ENCODE measurements around the gene RGS1. TPM values are rescaled to one million over a fixed set of nuclear protein-coding genes. Genes with fewer than 3 reads are reported as not detected.

Gene RGS1
- polyA plus RNA-seq, 1 of the 3 experiments (the other 2 are of a cell fraction), result 0.12 TPM

- Histone ChIP-seq H3K27ac (ENCODE audit: low read depth in 2 of 2, low read length in 1 of 2) (peak overlapping the region in 1 of 2 experiments; percentile 51; a peak in 1 of 4 replicates), H3K4me3 (ENCODE audit: low read depth in 2 of 2, low read length in 1 of 2) (no peak overlapping the region), H3K27me3 (ENCODE audit: insufficient read depth) (no peaks in the 10 kb centered on the region), H3K4me1 (ENCODE audit: control insufficient read depth in 1 of 2, insufficient read depth in 2 of 2, low read depth in 1 of 2, low read length in 1 of 2) (peaks cover 2 to 13% of the 10 kb centered on the region in 2 experiments; a peak in 3 of 4 replicates), H3K9ac (no peak overlapping the region), H3K79me2 (ENCODE audit: insufficient read depth) (no peaks in the 10 kb centered on the region), H3K9me3 (no peaks in the 10 kb centered on the region), H3K36me3 (replicated peaks in 1 of 2; ENCODE audit: control insufficient read depth in 1 of 2, insufficient read depth in 2 of 2, low read length in 1 of 2) (no peaks in the 10 kb centered on the region), H4K20me1 (ENCODE audit: insufficient read depth) (no peaks in the 10 kb centered on the region), H2AFZ (ENCODE audit: low read depth) (no peak overlapping the region), H3K4me2 (no peak overlapping the region), H3F3A (replicated peaks; ENCODE audit: insufficient read depth) (peaks cover 4% of the 10 kb centered on the region), H3K9me2 (no peaks in the 10 kb centered on the region)
- no peak for TF ChIP-seq SIN3A (IDR thresholded peaks at IDR 0.05; ENCODE audit: borderline replicate concordance, low read depth, low read length)
- TF ChIP-seq USF1 (IDR thresholded peaks at IDR 0.05; ENCODE audit: borderline replicate concordance, low read depth), result no peak
- no peak for TF ChIP-seq FOXJ3 (CRISPR knock-in tag; IDR thresholded peaks at IDR 0.05)
- no peak for TF ChIP-seq EZH2phosphoT487 (IDR thresholded peaks at IDR 0.05; ENCODE audit: borderline replicate concordance, low read depth)
- TF ChIP-seq PBX3 (IDR thresholded peaks at IDR 0.05), result 0 out of 2 replicates have a peak, but pooled peaks have one; percentile 11
- TF ChIP-seq TCF12 (IDR thresholded peaks at IDR 0.05), result 0 out of 2 replicates have a peak, but pooled peaks have one; percentile 16
- WGBS (ENCODE audit: low lambda C conversion rate), result 76% methylated on average over 4 of the region's 4 CpGs
- ChIA-PET CTCF (interaction anchor here (1.2 kb wide), 1 partner anchor 107 kb away, joined by 4 read pairs; no protein-coding TSS in a partner anchor), POLR2A (no interaction called here)
- DNase-seq, result no peak
These were observed 5.8 kb downstream of the RGS1 start for GRCh38 chr1:192581131-192581927.

- no peaks in the 10 kb centered on the region for H3K36me3 ChIP-seq (replicated peaks in 1 of 2; ENCODE audit: control insufficient read depth in 1 of 2, insufficient read depth in 2 of 2, low read length in 1 of 2)
- H3K79me2 ChIP-seq (ENCODE audit: insufficient read depth), result no peaks in the 10 kb centered on the region
- H2AFZ ChIP-seq (ENCODE audit: low read depth), result no peak overlapping the region
- ChIA-PET POLR2A (no interaction called here), CTCF (no interaction called here)
- H3K4me3 ChIP-seq (ENCODE audit: low read depth in 2 of 2, low read length in 1 of 2), result no peak overlapping the region
- H3K4me1 ChIP-seq (ENCODE audit: control insufficient read depth in 1 of 2, insufficient read depth in 2 of 2, low read depth in 1 of 2, low read length in 1 of 2), result peaks cover 5 to 11% of the 10 kb centered on the region in 2 experiments; a peak in 2 of 4 replicates
- H4K20me1 ChIP-seq (ENCODE audit: insufficient read depth), result no peaks in the 10 kb centered on the region
- H3K27ac ChIP-seq (ENCODE audit: low read depth in 2 of 2, low read length in 1 of 2), result peak overlapping the region in 1 of 2 experiments; percentile 86; a peak in 1 of 4 replicates
- no peak overlapping the region for H3K4me2 ChIP-seq
- H3K9me3 ChIP-seq, result no peaks in the 10 kb centered on the region
- H3K9me2 ChIP-seq, result no peaks in the 10 kb centered on the region
- 89% methylated on average over 1 of the region's 1 CpG for WGBS (ENCODE audit: low lambda C conversion rate)
- H3F3A ChIP-seq (replicated peaks; ENCODE audit: insufficient read depth), result peaks cover 3% of the 10 kb centered on the region
- H3K27me3 ChIP-seq (ENCODE audit: insufficient read depth), result no peaks in the 10 kb centered on the region
- DNase-seq, result no peak
- no peak overlapping the region for H3K9ac ChIP-seq
- TF ChIP-seq POLR2AphosphoS5 (IDR thresholded peaks at IDR 0.05; ENCODE audit: low read depth, low read length) (no peak), NFIC (IDR thresholded peaks at IDR 0.05; ENCODE audit: borderline replicate concordance) (no peak), TAF1 (IDR thresholded peaks at IDR 0.05; ENCODE audit: borderline replicate concordance, low read depth, low read length) (no peak), CTCF (IDR thresholded peaks at IDR 0.05) (no peak), JUND (IDR thresholded peaks at IDR 0.05) (no peak), SMC3 (IDR thresholded peaks at IDR 0.05; ENCODE audit: low read depth, low read length) (no peak), USF2 (IDR thresholded peaks at IDR 0.05; ENCODE audit: borderline replicate concordance, low read depth, low read length) (no peak), PBX3 (IDR thresholded peaks at IDR 0.05) (no peak), GABPA (IDR thresholded peaks at IDR 0.05; ENCODE audit: low read depth) (no peak), ELF1 (IDR thresholded peaks at IDR 0.05) (no peak), SIN3A (IDR thresholded peaks at IDR 0.05; ENCODE audit: borderline replicate concordance, low read depth, low read length) (no peak), RCOR1 (IDR thresholded peaks at IDR 0.05; ENCODE audit: low read length) (no peak), MAX (IDR thresholded peaks at IDR 0.05; ENCODE audit: low read depth) (no peak), EP300 (IDR thresholded peaks at IDR 0.05; ENCODE audit: borderline replicate concordance in 1 of 2, low read depth in 1 of 2, low read length in 1 of 2) (no peak), GATA2 (CRISPR knock-in tag; IDR thresholded peaks at IDR 0.05) (no peak), USF1 (IDR thresholded peaks at IDR 0.05; ENCODE audit: borderline replicate concordance, low read depth) (no peak)
These were observed 9.3 kb downstream of the RGS1 start for GRCh38 chr1:192584866-192585265.

All from SK-N-SH (cell line).